NB4 (cell line): Measurements from ENCODE around the gene C2CD2.

Source experiments
- CTCF ChIP-seq: IDR thresholded peaks from one replicate; pipeline ENCODE4 v1.5.1; 2012; ENCODE audit warnings: low read depth, low read length
- POLR2A ChIP-seq: IDR thresholded peaks from 2 replicates; pipeline ENCODE4 v1.6.1; 2011; ENCODE audit warnings: mild to moderate bottlenecking; ENCODE audit not compliant: insufficient read length; ENCODE audit errors: extremely low read depth

- no peak for TF ChIP-seq POLR2A
- no peak for TF ChIP-seq CTCF
These were observed 103.7 kb downstream of the C2CD2 start for GRCh38 chr21:41850085-41850484.
